ENCODE data around the gene SRI. TPM values are rescaled to one million over a fixed set of nuclear protein-coding genes. Genes with fewer than 3 reads are reported as not detected.
"Not testable (repeated sequence)": the region's sequence is repeated elsewhere in the genome, so short reads cannot be mapped to it uniquely, and the experiment has no call there.

SRI gene
- polyA plus RNA-seq, 1 donor from 2014 or later, result 207 TPM

- no peaks in the 10 kb centered on the region for H3K27me3 Mint-ChIP-seq
- H3K4me3 Mint-ChIP-seq, result no peak overlapping the region
- no peaks in the 10 kb centered on the region for H3K36me3 Mint-ChIP-seq
- H3K27ac Mint-ChIP-seq, result no peak overlapping the region
- H3K4me1 Mint-ChIP-seq, result no peaks in the 10 kb centered on the region
- H3K9me3 Mint-ChIP-seq, result no peaks in the 10 kb centered on the region
Observed at GRCh38 chr7:88176190-88176589, 43.6 kb downstream of the SRI start.

DNA sequence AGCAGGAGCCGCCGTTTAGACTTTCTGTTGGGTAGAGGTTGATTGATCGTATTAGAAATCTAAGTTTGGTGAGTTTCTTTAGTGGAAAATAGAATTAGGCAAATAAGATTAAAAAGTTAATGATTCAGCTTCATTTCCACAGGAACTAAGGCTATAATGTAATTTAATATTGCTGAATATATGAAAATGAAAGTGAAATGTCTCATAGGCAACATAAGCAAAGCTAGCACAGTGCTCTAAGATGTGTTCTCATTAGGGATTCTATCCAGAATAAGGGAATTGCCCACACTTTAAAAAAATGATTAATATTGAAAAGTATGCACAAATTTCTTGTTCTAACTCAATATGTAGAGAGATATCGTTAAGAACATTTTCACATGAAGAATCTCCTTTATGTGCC is 47.0 kb downstream of the SRI start:
- Mint-ChIP-seq H3K27me3 (no peaks in the 10 kb centered on the region), H3K9me3 (no peaks in the 10 kb centered on the region), H3K27ac (no peak overlapping the region), H3K4me1 (no peaks in the 10 kb centered on the region), H3K4me3 (no peak overlapping the region), H3K36me3 (no peaks in the 10 kb centered on the region)

DNA sequence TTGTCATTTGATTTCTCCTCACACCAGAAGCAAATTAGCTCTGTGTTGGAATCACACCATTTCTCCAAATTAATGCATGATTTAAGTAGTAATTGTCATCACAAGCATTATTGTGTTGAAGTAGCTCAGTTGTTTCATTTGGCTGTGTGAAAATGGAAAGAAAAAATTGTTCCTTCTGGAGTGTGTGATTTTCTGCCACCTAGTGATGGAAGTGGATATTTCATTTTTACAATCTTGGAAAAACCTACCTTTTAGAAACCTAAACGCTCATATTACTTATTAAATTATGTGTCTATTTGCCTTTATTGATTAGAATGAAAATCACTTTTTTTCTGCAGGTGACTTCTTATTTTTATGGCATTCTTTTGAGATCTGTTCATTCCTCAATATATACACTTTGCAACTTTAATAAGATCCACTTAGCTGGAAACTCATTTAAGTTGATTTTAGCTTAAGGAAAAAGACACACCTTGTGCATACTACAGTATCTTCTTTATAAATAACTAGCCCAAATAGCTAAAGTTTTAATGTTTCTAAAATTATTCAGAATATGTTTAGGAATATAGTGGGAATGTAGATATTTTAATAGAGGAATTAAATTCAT is 50.0 kb downstream of the SRI start:
- H3K4me1 Mint-ChIP-seq, result no peaks in the 10 kb centered on the region
- no peak overlapping the region for H3K27ac Mint-ChIP-seq
- H3K4me3 Mint-ChIP-seq, result no peak overlapping the region
- H3K36me3 Mint-ChIP-seq, result no peaks in the 10 kb centered on the region
- H3K27me3 Mint-ChIP-seq, result no peaks in the 10 kb centered on the region
- no peaks in the 10 kb centered on the region for H3K9me3 Mint-ChIP-seq

- H3K27ac Mint-ChIP-seq, result peak overlapping the region in 1 of 3 donors; percentile 43
- H3K4me3 Mint-ChIP-seq, result no peak overlapping the region
- H3K36me3 Mint-ChIP-seq, result no peaks in the 10 kb centered on the region
- no peaks in the 10 kb centered on the region for H3K9me3 Mint-ChIP-seq
- H3K4me1 Mint-ChIP-seq, result no peaks in the 10 kb centered on the region
- H3K27me3 Mint-ChIP-seq, result no peaks in the 10 kb centered on the region
Observed at GRCh38 chr7:88167721-88168120, 52.1 kb downstream of the SRI start.

DNA sequence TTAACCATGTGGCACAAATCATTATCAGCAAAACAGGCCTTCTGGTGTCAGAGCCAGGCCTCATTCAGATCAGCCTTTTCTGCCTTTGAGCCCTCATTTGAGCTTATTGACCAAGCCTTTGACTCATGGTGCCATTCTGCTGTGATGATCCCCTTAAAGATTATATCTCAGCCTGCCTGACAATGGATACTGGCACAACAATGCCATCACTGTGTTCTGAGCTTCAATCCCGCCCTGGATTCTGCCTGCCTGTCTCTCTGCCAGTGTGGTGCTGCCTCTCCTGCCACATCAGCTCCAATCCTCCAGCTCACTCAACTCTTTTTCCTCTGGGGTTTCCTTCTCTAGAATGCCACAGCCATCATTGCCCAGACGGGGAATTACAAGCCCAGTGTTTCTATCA is 52.6 kb downstream of the SRI start:
- Mint-ChIP-seq H3K27ac (peak overlapping the region in 1 of 3 donors; percentile 43), H3K27me3 (no peaks in the 10 kb centered on the region), H3K4me3 (no peak overlapping the region), H3K4me1 (no peaks in the 10 kb centered on the region), H3K36me3 (no peaks in the 10 kb centered on the region), H3K9me3 (no peaks in the 10 kb centered on the region)

DNA sequence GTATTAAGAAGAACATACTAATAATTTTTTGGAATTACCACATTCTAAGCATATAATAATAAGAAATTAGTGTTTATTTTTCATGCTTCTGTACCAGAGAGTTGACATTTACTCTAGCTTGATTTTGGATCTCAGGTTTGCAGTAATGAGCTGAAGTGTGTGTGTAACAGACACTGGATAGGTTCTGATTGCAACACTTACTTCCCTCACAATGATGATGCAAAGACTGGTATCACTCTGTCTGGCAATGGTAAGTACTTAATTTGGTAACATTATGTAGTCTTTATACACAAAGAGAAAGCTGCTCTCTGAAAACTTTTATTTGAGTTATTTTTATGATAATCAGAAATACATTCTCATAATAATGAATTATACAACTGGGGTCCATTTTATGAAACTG is 54.1 kb downstream of the SRI start:
- no peak overlapping the region for H3K27ac Mint-ChIP-seq
- no peaks in the 10 kb centered on the region for H3K4me1 Mint-ChIP-seq
- peaks cover 0 to 4% (median 1%) of the 10 kb centered on the region in 3 donors for H3K9me3 Mint-ChIP-seq
- peaks cover 1% of the 10 kb centered on the region for H3K36me3 Mint-ChIP-seq
- H3K27me3 Mint-ChIP-seq, result no peaks in the 10 kb centered on the region
- H3K4me3 Mint-ChIP-seq, result no peak overlapping the region

DNA sequence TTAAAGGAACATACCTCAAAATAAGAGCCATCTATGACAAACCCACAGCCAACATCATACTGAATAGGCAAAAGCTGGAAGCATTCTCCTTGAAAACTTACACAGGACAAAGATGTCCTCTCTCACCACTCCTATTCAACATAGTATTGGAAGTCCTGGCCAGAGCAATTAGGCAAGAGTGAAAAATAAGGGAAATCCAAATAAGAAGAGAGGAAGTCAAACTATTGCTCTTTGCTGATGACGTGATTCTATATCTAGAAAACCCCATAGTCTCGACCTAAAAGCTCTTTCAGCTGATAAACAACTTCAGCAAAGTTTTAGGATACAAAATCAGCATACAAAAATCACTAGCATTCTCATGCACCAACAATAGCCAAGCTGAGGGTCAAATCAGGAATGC is 60.1 kb downstream of the SRI start:
- H3K9me3 Mint-ChIP-seq, result peaks cover 3 to 12% (median 10%) of the 10 kb centered on the region in 3 donors
- H3K4me1 Mint-ChIP-seq, H3K27ac Mint-ChIP-seq, H3K27me3 Mint-ChIP-seq, H3K4me3 Mint-ChIP-seq, H3K36me3 Mint-ChIP-seq: not testable (repeated sequence)

- no peaks in the 10 kb centered on the region for H3K36me3 Mint-ChIP-seq
- H3K27ac Mint-ChIP-seq, result no peak overlapping the region
- H3K27me3 Mint-ChIP-seq, result no peaks in the 10 kb centered on the region
- H3K9me3 Mint-ChIP-seq, result peaks cover 2 to 12% (median 9%) of the 10 kb centered on the region in 3 donors
- no peak overlapping the region for H3K4me3 Mint-ChIP-seq
- H3K4me1 Mint-ChIP-seq, result no peaks in the 10 kb centered on the region
Observed at GRCh38 chr7:88156356-88156755, 63.5 kb downstream of the SRI start.

- H3K4me3 Mint-ChIP-seq, result no peak overlapping the region
- no peak overlapping the region for H3K27ac Mint-ChIP-seq
- peaks cover 2% of the 10 kb centered on the region for H3K36me3 Mint-ChIP-seq
Observed at GRCh38 chr7:88155756-88156155, 64.1 kb downstream of the SRI start.

More at GRCh38 chr7:88155756-88156155, 64.1 kb downstream of the SRI start:
- peaks cover 2 to 12% (median 6%) of the 10 kb centered on the region in 3 donors for H3K9me3 Mint-ChIP-seq
- H3K4me1 Mint-ChIP-seq, result no peaks in the 10 kb centered on the region
- H3K27me3 Mint-ChIP-seq, result no peaks in the 10 kb centered on the region

Other genes starting within 250 kb of the SRI start
- gene STEAP4, start 86.9 kb upstream of the SRI start, polyA plus RNA-seq, result 0.09 TPM